SK-N-SH (cell line): ENCODE results near the gene PRELID3B. TPM values are rescaled to one million over a fixed set of nuclear protein-coding genes. Genes with fewer than 3 reads are reported as not detected.
"Not testable (repeated sequence)": the region's sequence is repeated elsewhere in the genome, so short reads cannot be mapped to it uniquely, and the experiment has no call there.

Experiments
- CTCF ChIA-PET: fragments of 300-600, 350-600 bp; formaldehyde crosslinking; extraction: SDS; loops from one replicate; lab custom pipeline; 2021; lab: Yijun Ruan, JAX
- POLR2A ChIA-PET: fragments of 350-600 bp; sonication (Branson Sonifier 250); formaldehyde crosslinking; extraction: SDS; loops from one replicate; lab custom pipeline; 2020; ENCODE audit warnings: antibody characterized with exemption, inconsistent platforms; lab: Yijun Ruan, JAX
- DNase-seq: peaks from one replicate; pipeline ENCODE4 v3.0.0; 2012
- H2AFZ ChIP-seq: fragments of 200-600 bp; sonication (generic); 2 replicates; pipeline ENCODE4 v1.8.1; 2016; ENCODE audit warnings: antibody characterized with exemption, mild to moderate bottlenecking, low read depth
- H3F3A ChIP-seq: fragments of 200-600 bp; sonication (generic); replicated peaks from 2 replicates; pipeline ENCODE3; 2016; ENCODE audit warnings: antibody characterized with exemption, mild to moderate bottlenecking; ENCODE audit not compliant: insufficient read depth
- H3K27ac ChIP-seq, 2 experiments: fragments of 200-500 bp in 1 of 2; fragments of 200-600 bp in 1 of 2; sonication (Bioruptor generic) in 1 of 2; sonication (generic), shearing (Covaris generic) in 1 of 2; 2 replicates each; pipeline versions ENCODE4 v1.5.1 to v1.6.1; 2014 to 2016; ENCODE audit warnings: low read depth in 2 of 2, inconsistent platforms in 1 of 2, low read length in 1 of 2, mild to moderate bottlenecking in 1 of 2, mixed read lengths in 1 of 2
- H3K27me3 ChIP-seq: fragments of 200-600 bp; sonication (generic), shearing (Covaris generic); 2 replicates; pipeline ENCODE4 v1.6.1; 2016; ENCODE audit warnings: mixed run types; ENCODE audit not compliant: insufficient read depth
- H3K36me3 ChIP-seq, 2 experiments: fragments of 200-500 bp in 1 of 2; fragments of 200-600 bp in 1 of 2; sonication (Bioruptor generic) in 1 of 2; sonication (generic) in 1 of 2; replicated peaks in 1 of 2; 2 replicates each; pipeline versions ENCODE3 to v1.5.1; 2014 to 2016; ENCODE audit warnings: low read length in 1 of 2, mild to moderate bottlenecking in 1 of 2; ENCODE audit not compliant: insufficient read depth in 2 of 2, control insufficient read depth in 1 of 2
- H3K4me1 ChIP-seq, 2 experiments: fragments of 200-500 bp in 1 of 2; fragments of 200-600 bp in 1 of 2; sonication (Bioruptor generic) in 1 of 2; sonication (generic), shearing (Covaris generic) in 1 of 2; 2 replicates each; pipeline versions ENCODE4 v1.5.1 to v1.6.1; 2014 to 2016; ENCODE audit warnings: low read depth in 1 of 2, low read length in 1 of 2, mixed run types in 1 of 2; ENCODE audit not compliant: insufficient read depth in 2 of 2, control insufficient read depth in 1 of 2
- H3K4me2 ChIP-seq: fragments of 200-600 bp; sonication (generic), shearing (Covaris generic); 2 replicates; pipeline ENCODE4 v1.6.1; 2017; ENCODE audit warnings: mixed run types
- H3K4me3 ChIP-seq, 2 experiments: fragments of 200-500 bp in 1 of 2; fragments of 200-600 bp in 1 of 2; sonication (Bioruptor generic) in 1 of 2; sonication (generic), shearing (Covaris generic) in 1 of 2; 2 replicates each; pipeline versions ENCODE4 v1.5.1 to v1.8.1; 2014 to 2016; ENCODE audit warnings: low read depth in 2 of 2, inconsistent platforms in 1 of 2, low read length in 1 of 2, mild to moderate bottlenecking in 1 of 2, mixed read lengths in 1 of 2, moderate library complexity in 1 of 2
- H3K79me2 ChIP-seq: fragments of 200-600 bp; sonication (generic); 2 replicates; pipeline ENCODE4 v1.8.1; 2017; ENCODE audit warnings: mild to moderate bottlenecking; ENCODE audit not compliant: insufficient read depth
- H3K9ac ChIP-seq: fragments of 200-600 bp; sonication (generic); 2 replicates; pipeline ENCODE4 v1.6.1; 2017; ENCODE audit warnings: mixed run types
- H3K9me2 ChIP-seq: fragments of 200-600 bp; sonication (generic); 2 replicates; pipeline ENCODE4 v1.6.1; 2017; ENCODE audit warnings: mixed run types
- H3K9me3 ChIP-seq: fragments of 200-600 bp; sonication (generic); 2 replicates; pipeline ENCODE4 v1.6.1; 2017; ENCODE audit warnings: mixed run types, mild to moderate bottlenecking, moderate library complexity
- H4K20me1 ChIP-seq: fragments of 200-600 bp; sonication (generic); 2 replicates; pipeline ENCODE4 v1.6.1; 2017; ENCODE audit warnings: mild to moderate bottlenecking, mixed run types; ENCODE audit not compliant: insufficient read depth
- CHD2 ChIP-seq: fragments of 150-350 bp; IDR thresholded peaks from 2 replicates; pipeline ENCODE4 v1.6.1; 2018; ENCODE audit warnings: low read length; ENCODE audit not compliant: partially characterized antibody
- CTCF ChIP-seq: fragments of 200-600 bp; sonication (generic); IDR thresholded peaks from 2 replicates; pipeline ENCODE4 v1.6.1; 2017; ENCODE audit warnings: antibody characterized with exemption, mild to moderate bottlenecking, moderate library complexity
- ELF1 ChIP-seq: IDR thresholded peaks from 2 replicates; pipeline ENCODE4 v1.4.0; 2012
- EP300 ChIP-seq, 2 experiments: IDR thresholded peaks; 2 replicates each; pipeline versions ENCODE4 v1.4.0 to v1.6.1; 2012; ENCODE audit warnings: borderline replicate concordance in 1 of 2, low read depth in 1 of 2, low read length in 1 of 2
- EZH2phosphoT487 ChIP-seq: fragments of 200-600 bp; sonication (generic); IDR thresholded peaks from 2 replicates; pipeline ENCODE4 v1.6.1; 2017; ENCODE audit warnings: low read depth, mixed run types, mild to moderate bottlenecking, antibody characterized with exemption, moderate library complexity, borderline replicate concordance
- GABPA ChIP-seq: IDR thresholded peaks from 2 replicates; pipeline ENCODE4 v1.4.0; 2012; ENCODE audit warnings: low read depth, mild to moderate bottlenecking
- IRF3 ChIP-seq: fragments of 150-350 bp; IDR thresholded peaks from 2 replicates; pipeline ENCODE4 v1.6.1; 2016; ENCODE audit warnings: mild to moderate bottlenecking, low read depth, low read length
- NFIC ChIP-seq: IDR thresholded peaks from 2 replicates; pipeline ENCODE4 v1.4.0; 2012; ENCODE audit warnings: borderline replicate concordance
- NRF1 ChIP-seq: IDR thresholded peaks from 2 replicates; pipeline ENCODE4 v1.6.1; 2012; ENCODE audit warnings: low read depth, mild to moderate bottlenecking, low read length
- POLR2AphosphoS5 ChIP-seq: IDR thresholded peaks from 2 replicates; pipeline ENCODE4 v1.6.1; 2012; ENCODE audit warnings: low read depth, low read length
- RCOR1 ChIP-seq: fragments of 150-350 bp; IDR thresholded peaks from 2 replicates; pipeline ENCODE4 v1.6.1; 2017; ENCODE audit warnings: antibody characterized with exemption, low read length
- RFX5 ChIP-seq: IDR thresholded peaks from 2 replicates; pipeline ENCODE4 v1.6.1; 2012; ENCODE audit warnings: mild to moderate bottlenecking, improper control_type of control experiment, low read length
- RXRA ChIP-seq: IDR thresholded peaks from 2 replicates; pipeline ENCODE4 v1.4.0; 2012; ENCODE audit warnings: low read depth, mild to moderate bottlenecking, borderline replicate concordance
- SIN3A ChIP-seq: IDR thresholded peaks from 2 replicates; pipeline ENCODE4 v1.6.1; 2012; ENCODE audit warnings: low read depth, mild to moderate bottlenecking, low read length, moderate library complexity, borderline replicate concordance
- SMC3 ChIP-seq: IDR thresholded peaks from 2 replicates; pipeline ENCODE4 v1.6.1; 2012; ENCODE audit warnings: low read depth, low read length, improper control_type of control experiment
- WGBS: methylation state at CpG from one replicate; pipeline ENCODE4 v1.1.6; 2017; ENCODE audit warnings: low lambda C conversion rate; 5-methylcytosine and 5-hydroxymethylcytosine counted together
- polyA plus RNA-seq, 3 experiments: library from polyadenylated mRNA; depleted of rRNA; stranded (reverse); fragments of >200 nt; gene quantifications; 2 replicates each; pipeline ENCODE4 v1.2.3, GENCODE V29; 2012
- TF ChIP-seq, protein P1 (sequence below): IDR thresholded peaks from 2 replicates; pipeline ENCODE4 v1.4.0; 2012; ENCODE audit warnings: low read depth
- TF ChIP-seq, protein P2 (sequence below): fragments of 150-350 bp; IDR thresholded peaks from 2 replicates; pipeline ENCODE4 v1.6.1; 2017; ENCODE audit warnings: antibody characterized with exemption, low read length, low read depth, borderline replicate concordance
- TF ChIP-seq, protein P3 (sequence below): IDR thresholded peaks from 2 replicates; pipeline ENCODE4 v1.4.0; 2012; ENCODE audit warnings: low read depth, borderline replicate concordance

Gene PRELID3B
- polyA plus RNA-seq, 1 of the 3 experiments (the other 2 are of a cell fraction) = 20.9 TPM

DNA sequence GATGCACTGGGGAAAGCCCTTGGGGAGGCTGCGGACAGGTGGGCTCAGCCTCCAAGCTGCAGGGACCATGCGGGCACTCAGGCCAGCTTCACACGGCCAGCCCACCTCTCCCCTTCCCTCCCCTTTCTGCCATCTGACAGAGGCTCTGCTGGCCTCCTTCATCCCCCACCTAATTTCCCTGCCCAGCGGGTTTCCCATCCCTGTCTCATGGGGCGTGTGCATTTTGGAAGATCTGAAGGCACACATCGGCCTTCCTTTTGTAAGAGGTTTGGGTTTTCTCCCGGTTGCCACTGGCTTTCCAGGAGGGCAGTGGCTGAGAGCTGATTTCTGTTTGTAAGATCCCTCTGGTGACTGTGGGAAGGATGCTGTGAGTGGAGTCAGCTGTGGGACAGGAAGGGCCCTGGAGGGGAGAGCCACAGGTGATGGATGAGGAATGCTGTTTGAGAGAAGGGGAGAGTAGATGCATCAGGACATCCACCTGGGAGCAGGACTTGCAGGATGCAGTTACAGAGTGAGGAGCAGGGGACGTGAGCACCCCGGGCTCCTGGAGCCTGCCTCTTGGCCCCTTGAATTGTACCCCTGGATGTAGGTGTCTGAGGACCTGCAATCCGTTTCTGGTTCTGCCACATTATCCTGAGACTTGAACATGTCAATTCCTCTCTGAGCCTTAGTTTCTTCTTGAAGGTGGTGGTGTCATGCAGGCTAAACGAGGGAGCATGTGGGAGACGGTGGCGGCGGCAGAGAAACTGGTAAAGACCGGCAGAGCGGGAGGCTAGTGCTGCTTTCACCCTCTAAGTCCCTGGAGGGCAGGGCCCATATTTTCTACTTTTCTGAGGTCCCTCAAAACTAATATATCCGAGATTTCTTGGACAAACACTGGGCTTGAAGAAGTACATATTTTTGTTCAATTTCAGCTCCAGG, 29.3 kb downstream of the PRELID3B start:
- H2AFZ ChIP-seq = no peak overlapping the region
- POLR2A ChIA-PET = no interaction called here

DNA sequence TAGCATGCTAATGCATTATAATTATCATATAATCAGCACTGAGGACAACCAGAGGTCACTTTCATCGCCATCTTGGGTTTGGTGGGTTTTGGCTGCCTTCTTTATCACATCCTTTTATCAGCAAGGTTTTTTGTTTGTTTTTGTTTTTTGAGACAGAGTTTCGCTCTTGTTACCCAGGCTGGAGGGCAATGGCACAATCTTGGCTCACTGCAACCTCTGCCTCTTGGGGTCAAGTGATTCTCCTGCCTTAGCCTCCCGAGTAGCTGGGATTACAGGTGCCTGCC, 30.8 kb downstream of the PRELID3B start:
- CTCF ChIA-PET = interaction anchor here (1.0 kb wide), 1 partner anchor 392 kb away, joined by 4 read pairs; no protein-coding TSS in a partner anchor
- H3K9me2 ChIP-seq, H3K36me3 ChIP-seq, H3K79me2 ChIP-seq, H3K4me3 ChIP-seq, H3K27me3 ChIP-seq, H3K9me3 ChIP-seq, H3K9ac ChIP-seq, H3K4me2 ChIP-seq, H4K20me1 ChIP-seq, POLR2A ChIA-PET, H2AFZ ChIP-seq, DNase-seq: not testable (repeated sequence)
- H3K27ac ChIP-seq = peak overlapping the region in 1 of 2 experiments; percentile 84; a peak in 2 of 4 replicates
- 90% methylated on average over 3 of the region's 3 CpGs for WGBS
- H3F3A ChIP-seq = peaks cover 12% of the 10 kb centered on the region
- H3K4me1 ChIP-seq = peaks cover 24 to 35% of the 10 kb centered on the region in 2 experiments; a peak in 3 of 4 replicates

More for the DNA sequence above, 29.3 kb downstream of the PRELID3B start:
- no peak overlapping the region for H3K9ac ChIP-seq
- TF ChIP-seq RFX5 (no peak), RCOR1 (no peak), EP300 (IDR thresholded peaks at IDR 0.05; ENCODE audit: borderline replicate concordance in 1 of 2, low read depth in 1 of 2, low read length in 1 of 2) (no peak), POLR2AphosphoS5 (no peak), ELF1 (no peak), SMC3 (no peak), RXRA (no peak), SIN3A (no peak), NFIC (no peak), NRF1 (no peak), CHD2 (no peak), CTCF (no peak), IRF3 (no peak), GABPA (no peak), EZH2phosphoT487 (no peak)
- TF ChIP-seq, protein P1, sequence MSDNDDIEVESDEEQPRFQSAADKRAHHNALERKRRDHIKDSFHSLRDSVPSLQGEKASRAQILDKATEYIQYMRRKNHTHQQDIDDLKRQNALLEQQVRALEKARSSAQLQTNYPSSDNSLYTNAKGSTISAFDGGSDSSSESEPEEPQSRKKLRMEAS = no peak
- TF ChIP-seq, protein P2, sequence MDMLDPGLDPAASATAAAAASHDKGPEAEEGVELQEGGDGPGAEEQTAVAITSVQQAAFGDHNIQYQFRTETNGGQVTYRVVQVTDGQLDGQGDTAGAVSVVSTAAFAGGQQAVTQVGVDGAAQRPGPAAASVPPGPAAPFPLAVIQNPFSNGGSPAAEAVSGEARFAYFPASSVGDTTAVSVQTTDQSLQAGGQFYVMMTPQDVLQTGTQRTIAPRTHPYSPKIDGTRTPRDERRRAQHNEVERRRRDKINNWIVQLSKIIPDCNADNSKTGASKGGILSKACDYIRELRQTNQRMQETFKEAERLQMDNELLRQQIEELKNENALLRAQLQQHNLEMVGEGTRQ = no peak
- TF ChIP-seq, protein P3, sequence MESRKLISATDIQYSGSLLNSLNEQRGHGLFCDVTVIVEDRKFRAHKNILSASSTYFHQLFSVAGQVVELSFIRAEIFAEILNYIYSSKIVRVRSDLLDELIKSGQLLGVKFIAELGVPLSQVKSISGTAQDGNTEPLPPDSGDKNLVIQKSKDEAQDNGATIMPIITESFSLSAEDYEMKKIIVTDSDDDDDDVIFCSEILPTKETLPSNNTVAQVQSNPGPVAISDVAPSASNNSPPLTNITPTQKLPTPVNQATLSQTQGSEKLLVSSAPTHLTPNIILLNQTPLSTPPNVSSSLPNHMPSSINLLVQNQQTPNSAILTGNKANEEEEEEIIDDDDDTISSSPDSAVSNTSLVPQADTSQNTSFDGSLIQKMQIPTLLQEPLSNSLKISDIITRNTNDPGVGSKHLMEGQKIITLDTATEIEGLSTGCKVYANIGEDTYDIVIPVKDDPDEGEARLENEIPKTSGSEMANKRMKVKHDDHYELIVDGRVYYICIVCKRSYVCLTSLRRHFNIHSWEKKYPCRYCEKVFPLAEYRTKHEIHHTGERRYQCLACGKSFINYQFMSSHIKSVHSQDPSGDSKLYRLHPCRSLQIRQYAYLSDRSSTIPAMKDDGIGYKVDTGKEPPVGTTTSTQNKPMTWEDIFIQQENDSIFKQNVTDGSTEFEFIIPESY = no peak
- no peak overlapping the region for H3K4me3 ChIP-seq
- peaks cover 24 to 48% of the 10 kb centered on the region in 2 experiments; a peak in 3 of 4 replicates for H3K4me1 ChIP-seq
- CTCF ChIA-PET = no interaction called here
- no peaks in the 10 kb centered on the region for H3K36me3 ChIP-seq
- H3K4me2 ChIP-seq = no peak overlapping the region
- no peaks in the 10 kb centered on the region for H3K9me2 ChIP-seq
- no peak for DNase-seq
- H3F3A ChIP-seq = peaks cover 12% of the 10 kb centered on the region
- peak overlapping the region in 1 of 2 experiments; percentile 62; a peak in 1 of 4 replicates for H3K27ac ChIP-seq
- H3K9me3 ChIP-seq = no peaks in the 10 kb centered on the region
- no peaks in the 10 kb centered on the region for H4K20me1 ChIP-seq
- H3K79me2 ChIP-seq = no peaks in the 10 kb centered on the region
- WGBS = 94% methylated on average over 13 of the region's 17 CpGs
- no peaks in the 10 kb centered on the region for H3K27me3 ChIP-seq
